PC-3 (cell line): Measurements from ENCODE around the gene XPNPEP1. TPM values are rescaled to one million over a fixed set of nuclear protein-coding genes. Genes with fewer than 3 reads are reported as not detected.

ENCODE experiments used
- ATAC-seq: fragments of 200-7000 bp; cut with Tn5 transposase; 2 replicates; pipeline ENCODE4 v1.9.1; 2020; ENCODE audit warnings: mild to moderate bottlenecking, moderate library complexity
- BruUV-seq: library from RNA; stranded (reverse); fragments of 400-500 nt; replicated peaks from 2 replicates; lab custom pipeline; 2021; lab: Mats Ljungman, UMichigan
- CTCF ChIA-PET: fragments of 300-600 bp; sonication (Branson Sonifier 250); formaldehyde crosslinking; loops from one replicate; lab custom pipeline; 2022; ENCODE audit warnings: antibody characterized with exemption; lab: Charles Lee
- POLR2A ChIA-PET: fragments of 300-600 bp; sonication (Branson Sonifier 250); formaldehyde crosslinking; loops from one replicate; lab custom pipeline; 2022; ENCODE audit warnings: antibody characterized with exemption; ENCODE audit not compliant: unreplicated experiment; lab: Charles Lee
- DNase-seq: peaks from one replicate; pipeline ENCODE4 v3.0.0-alpha.2; 2015
- H2AFZ ChIP-seq: fragments of 300-600 bp; sonication (generic); 2 replicates; pipeline ENCODE4 v1.6.0; 2016; ENCODE audit warnings: antibody characterized with exemption, low read length
- H3F3A ChIP-seq: fragments of 300-600 bp; sonication (generic); one replicate; pipeline ENCODE4 v1.6.0; 2017; ENCODE audit warnings: antibody characterized with exemption, low read length, control low read depth, mild to moderate bottlenecking; ENCODE audit not compliant: unreplicated experiment
- H3K27ac ChIP-seq: fragments of 300-600 bp; sonication (generic); 2 replicates; pipeline ENCODE4 v1.5.1; 2016; ENCODE audit warnings: mild to moderate bottlenecking, low read length
- H3K27me3 ChIP-seq: fragments of 300-600 bp; sonication (generic); 2 replicates; pipeline ENCODE4 v1.6.1; 2016; ENCODE audit warnings: low read length, mixed read lengths
- H3K36me3 ChIP-seq: fragments of 300-600 bp; sonication (generic); 2 replicates; pipeline ENCODE4 v1.6.1; 2016; ENCODE audit warnings: low read depth, mixed run types, low read length, mixed read lengths
- H3K4me1 ChIP-seq: fragments of 300-600 bp; sonication (generic); 2 replicates; pipeline ENCODE4 v1.5.1; 2016; ENCODE audit warnings: low read length; ENCODE audit not compliant: insufficient read depth
- H3K4me2 ChIP-seq: fragments of 300-600 bp; sonication (generic); 2 replicates; pipeline ENCODE4 v1.6.0; 2016; ENCODE audit warnings: low read length
- H3K4me3 ChIP-seq: fragments of 300-600 bp; sonication (generic); 2 replicates; pipeline ENCODE4 v1.5.1; 2016; ENCODE audit warnings: mild to moderate bottlenecking, low read length, mixed read lengths
- H3K79me2 ChIP-seq: fragments of 300-600 bp; sonication (generic); 2 replicates; pipeline ENCODE4 v1.6.1; 2017; ENCODE audit warnings: low read length, mixed read lengths
- H3K9ac ChIP-seq: fragments of 300-600 bp; sonication (generic); 2 replicates; pipeline ENCODE4 v1.6.0; 2016; ENCODE audit warnings: mild to moderate bottlenecking, low read length
- H3K9me2 ChIP-seq: fragments of 300-600 bp; sonication (generic); replicated peaks from 2 replicates; pipeline ENCODE4 v1.6.1; 2016; ENCODE audit warnings: mixed run types, low read length, mixed read lengths
- H3K9me3 ChIP-seq: fragments of 300-600 bp; sonication (generic); 2 replicates; pipeline ENCODE4 v1.6.1; 2016; ENCODE audit warnings: low read length, mixed read lengths
- H4K20me1 ChIP-seq: fragments of 300-600 bp; sonication (generic); 2 replicates; pipeline ENCODE4 v1.6.1; 2016; ENCODE audit warnings: low read length, mixed read lengths
- CTCF ChIP-seq: fragments of 300-600 bp; sonication (generic); conservative IDR thresholded peaks from 2 replicates; pipeline ENCODE4 v1.5.1; 2017; ENCODE audit warnings: antibody characterized with exemption, low read depth, mild to moderate bottlenecking, low read length
- EZH2 ChIP-seq: fragments of 300-600 bp; sonication (generic); IDR thresholded peaks from one replicate; pipeline ENCODE4 v1.6.1; 2017; ENCODE audit warnings: antibody characterized with exemption, mild to moderate bottlenecking, low read length; ENCODE audit not compliant: unreplicated experiment
- EZH2phosphoT487 ChIP-seq: fragments of 300-600 bp; sonication (generic); IDR thresholded peaks from 2 replicates; pipeline ENCODE4 v1.6.1; 2018; ENCODE audit warnings: mild to moderate bottlenecking, antibody characterized with exemption, low read length, borderline replicate concordance
- intact Hi-C: fragments of 100-400 bp; cut with micrococcal nuclease; formaldehyde crosslinking; loops from 2 replicates; pipeline ENCODE4 v1.9.0; 2023
- total RNA-seq: library from RNA; depleted of rRNA; stranded (reverse); fragments of >200 nt; gene quantifications from 2 replicates; pipeline ENCODE4 v1.2.3, GENCODE V29; 2014

XPNPEP1 gene
- total RNA-seq, 1 experiment from 2014 or later, result 77.3 TPM

GRCh38 chr10:109904397-109904796 lies 18.9 kb downstream of the XPNPEP1 start:
- ATAC-seq (no peak), DNase-seq (no peak)
- CTCF ChIA-PET, result no interaction called here
- intact Hi-C loops, result no loop called here
- Histone ChIP-seq H3F3A (no peaks in the 10 kb centered on the region), H3K79me2 (peaks cover 17% of the 10 kb centered on the region), H3K9me2 (no peaks in the 10 kb centered on the region), H3K9me3 (no peaks in the 10 kb centered on the region), H3K36me3 (peaks cover 14% of the 10 kb centered on the region), H4K20me1 (no peaks in the 10 kb centered on the region), H3K4me3 (no peak overlapping the region), H3K27ac (no peak overlapping the region), H3K9ac (no peak overlapping the region), H2AFZ (no peak overlapping the region), H3K4me2 (no peak overlapping the region), H3K27me3 (no peaks in the 10 kb centered on the region), H3K4me1 (peaks cover 15% of the 10 kb centered on the region)
- POLR2A ChIA-PET, result no interaction called here
- no TSS peak for BruUV-seq
- TF ChIP-seq EZH2phosphoT487 (no peak), EZH2 (no peak)

GRCh38 chr10:109902992-109903947 lies 20.0 kb downstream of the XPNPEP1 start:
- DNase-seq (peak; percentile 30), ATAC-seq (peak; percentile 67)
- Histone ChIP-seq H3K4me1 (peaks cover 15% of the 10 kb centered on the region), H3K4me2 (peak overlapping the region; percentile 10; the same call in 1 of the 2 replicates), H3K36me3 (peaks cover 16% of the 10 kb centered on the region), H3K27me3 (no peaks in the 10 kb centered on the region), H3K9me3 (no peaks in the 10 kb centered on the region), H3K9me2 (no peaks in the 10 kb centered on the region), H3K4me3 (no peak overlapping the region), H3K27ac (0 out of 2 replicates have a peak overlapping the region, but pooled peaks have one; percentile 11), H4K20me1 (no peaks in the 10 kb centered on the region), H3K9ac (no peak overlapping the region), H3K79me2 (peaks cover 17% of the 10 kb centered on the region), H3F3A (no peaks in the 10 kb centered on the region), H2AFZ (no peak overlapping the region)
- POLR2A ChIA-PET, result no interaction called here
- no TSS peak for BruUV-seq
- intact Hi-C loops, result no loop called here
- CTCF ChIA-PET, result no interaction called here
- no peak for TF ChIP-seq CTCF
- no peak for TF ChIP-seq EZH2
- TF ChIP-seq EZH2phosphoT487, result no peak

GRCh38 chr10:109899356-109900331 lies 23.7 kb downstream of the XPNPEP1 start:
- Histone ChIP-seq H3K4me1 (peaks cover 15% of the 10 kb centered on the region), H3K4me2 (no peak overlapping the region), H3K9ac (no peak overlapping the region), H3K27ac (no peak overlapping the region), H2AFZ (no peak overlapping the region), H3K27me3 (no peaks in the 10 kb centered on the region), H3K36me3 (peaks cover 8% of the 10 kb centered on the region), H4K20me1 (no peaks in the 10 kb centered on the region), H3K9me2 (no peaks in the 10 kb centered on the region), H3K9me3 (no peaks in the 10 kb centered on the region), H3K4me3 (no peak overlapping the region), H3F3A (no peaks in the 10 kb centered on the region), H3K79me2 (peaks cover 17% of the 10 kb centered on the region)
- no peak for TF ChIP-seq EZH2
- TF ChIP-seq CTCF, result no peak
- no peak for TF ChIP-seq EZH2phosphoT487
- ATAC-seq, result no peak
- no peak for DNase-seq
- no TSS peak for BruUV-seq
- POLR2A ChIA-PET, result no interaction called here
- CTCF ChIA-PET, result no interaction called here
- intact Hi-C loops, result no loop called here
